ENCODE measurements around the gene CEBPA.

The CEBPA gene

DNA sequence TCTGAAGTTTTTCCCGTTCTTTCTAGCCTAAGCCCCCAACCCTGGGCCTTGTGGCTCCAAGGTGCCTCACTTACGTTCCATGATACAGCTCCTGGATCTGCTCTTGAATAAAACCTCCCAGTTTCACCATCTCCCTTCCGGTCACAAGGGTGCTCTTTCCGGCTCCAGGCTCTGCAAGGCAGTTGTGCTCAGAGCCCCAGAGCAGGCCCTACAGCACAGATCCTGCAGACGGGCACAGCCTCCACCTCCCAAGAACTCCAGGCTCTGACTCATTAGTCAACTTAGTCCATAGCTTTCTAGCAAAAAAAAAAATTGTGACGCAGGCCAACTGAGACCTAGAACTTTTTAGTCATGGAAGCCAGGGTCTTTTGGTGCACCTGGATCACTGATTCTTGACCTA, 42.8 kb downstream of the CEBPA start:
- no peak for DNase-seq (ENCODE audit: extremely low read depth, low read depth)
- TF ChIP-seq, protein P1, sequence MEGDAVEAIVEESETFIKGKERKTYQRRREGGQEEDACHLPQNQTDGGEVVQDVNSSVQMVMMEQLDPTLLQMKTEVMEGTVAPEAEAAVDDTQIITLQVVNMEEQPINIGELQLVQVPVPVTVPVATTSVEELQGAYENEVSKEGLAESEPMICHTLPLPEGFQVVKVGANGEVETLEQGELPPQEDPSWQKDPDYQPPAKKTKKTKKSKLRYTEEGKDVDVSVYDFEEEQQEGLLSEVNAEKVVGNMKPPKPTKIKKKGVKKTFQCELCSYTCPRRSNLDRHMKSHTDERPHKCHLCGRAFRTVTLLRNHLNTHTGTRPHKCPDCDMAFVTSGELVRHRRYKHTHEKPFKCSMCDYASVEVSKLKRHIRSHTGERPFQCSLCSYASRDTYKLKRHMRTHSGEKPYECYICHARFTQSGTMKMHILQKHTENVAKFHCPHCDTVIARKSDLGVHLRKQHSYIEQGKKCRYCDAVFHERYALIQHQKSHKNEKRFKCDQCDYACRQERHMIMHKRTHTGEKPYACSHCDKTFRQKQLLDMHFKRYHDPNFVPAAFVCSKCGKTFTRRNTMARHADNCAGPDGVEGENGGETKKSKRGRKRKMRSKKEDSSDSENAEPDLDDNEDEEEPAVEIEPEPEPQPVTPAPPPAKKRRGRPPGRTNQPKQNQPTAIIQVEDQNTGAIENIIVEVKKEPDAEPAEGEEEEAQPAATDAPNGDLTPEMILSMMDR (IDR thresholded peaks at IDR 0.05; ENCODE audit: low read depth, low read length) = no peak

DNA sequence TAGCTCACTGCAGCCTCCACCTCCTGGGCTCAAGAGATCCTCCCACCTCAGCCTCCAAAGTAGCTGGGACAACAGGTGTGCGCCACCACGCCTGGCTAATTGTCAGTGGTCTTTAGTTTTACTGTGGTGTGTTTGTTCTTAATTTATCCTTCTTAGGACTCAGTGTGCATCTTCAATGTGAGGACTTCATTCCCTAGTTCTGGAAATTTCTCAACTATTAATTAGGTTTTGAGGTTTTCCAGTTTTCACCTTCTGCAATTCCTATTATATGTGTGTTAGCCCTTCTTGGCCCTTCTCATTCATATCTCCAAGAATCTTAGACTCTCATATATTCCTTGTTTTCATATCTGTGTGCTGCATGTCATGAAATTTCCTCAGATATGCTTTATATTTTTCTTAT, 44.5 kb downstream of the CEBPA start:
- TF ChIP-seq, protein P1 (IDR thresholded peaks at IDR 0.05; ENCODE audit: low read depth, low read length) = no peak
- DNase-seq (ENCODE audit: extremely low read depth, low read depth) = no peak

DNA sequence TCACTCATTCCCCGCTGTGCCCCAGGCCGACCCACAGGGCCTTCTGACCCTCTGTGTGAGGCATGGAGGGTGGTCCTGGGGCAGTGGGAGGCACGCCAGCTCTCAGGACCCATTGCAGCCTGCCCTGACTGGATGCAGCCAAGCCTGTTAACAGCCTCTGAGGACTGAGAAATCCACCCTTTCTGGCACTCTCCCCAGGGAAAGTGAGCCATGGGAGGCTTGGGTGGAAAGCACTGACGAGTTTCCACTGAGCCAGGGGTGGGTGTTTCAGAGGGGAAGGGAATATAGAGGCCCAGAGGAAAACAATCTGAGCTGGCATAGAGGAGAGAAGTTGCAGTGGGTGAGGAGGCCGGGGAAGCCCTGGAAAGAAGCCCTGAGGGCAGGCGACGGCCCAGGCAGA, 46.1 kb downstream of the CEBPA start:
- no peak for DNase-seq (ENCODE audit: extremely low read depth, low read depth)
- TF ChIP-seq, protein P1 (IDR thresholded peaks at IDR 0.05; ENCODE audit: low read depth, low read length) = no peak

DNA sequence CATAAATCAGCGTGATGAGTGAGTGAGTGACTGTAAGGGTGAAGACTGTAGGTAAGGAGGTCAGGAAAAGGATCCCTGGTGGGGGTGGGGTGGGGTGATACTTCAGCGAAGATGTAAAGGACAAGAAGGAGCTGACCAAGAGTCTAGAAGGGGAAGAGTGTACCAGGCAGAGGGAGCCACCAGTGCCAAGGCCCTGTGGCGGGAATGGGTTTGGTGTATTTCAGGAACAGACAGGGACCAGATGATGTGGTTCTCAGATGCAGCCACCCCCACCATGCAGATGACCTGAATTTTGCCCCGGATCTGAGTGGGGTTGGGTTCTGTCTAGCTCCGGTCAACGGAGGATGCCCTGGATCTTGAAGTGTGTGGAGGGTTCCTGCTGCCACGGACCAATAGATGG, 46.6 kb downstream of the CEBPA start:
- no peak for DNase-seq (ENCODE audit: extremely low read depth, low read depth)
- TF ChIP-seq, protein P1 (IDR thresholded peaks at IDR 0.05; ENCODE audit: low read depth, low read length) = no peak

DNA sequence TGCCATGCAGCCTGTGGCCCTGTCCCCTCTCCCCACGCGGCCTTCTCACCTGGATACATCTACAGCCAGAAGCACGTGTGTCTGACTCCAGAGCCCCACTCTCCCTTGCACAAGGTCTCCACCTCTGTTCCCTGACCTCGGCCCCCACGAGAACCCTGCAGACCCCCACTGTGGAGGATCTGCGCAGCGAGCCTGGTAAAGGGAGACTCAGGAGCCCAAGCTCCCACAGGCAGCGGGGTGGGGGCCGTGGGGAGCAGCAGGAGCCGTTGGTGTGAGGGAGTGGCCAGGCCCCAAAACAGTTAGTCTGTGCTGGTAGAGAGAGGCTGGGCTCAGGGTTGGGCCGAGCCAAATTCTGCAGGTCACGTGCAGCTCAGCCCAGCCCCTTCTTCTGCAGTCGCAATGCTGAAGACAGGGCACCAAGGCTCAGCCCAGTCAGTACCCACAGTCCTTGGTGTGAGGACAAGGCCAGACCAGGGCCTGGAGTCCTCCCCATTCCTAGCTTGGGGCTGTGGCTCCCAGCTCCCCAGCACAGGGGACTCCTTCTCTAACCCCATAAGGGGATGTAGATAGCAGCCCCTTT, 48.0 kb downstream of the CEBPA start:
- TF ChIP-seq, protein P1 (IDR thresholded peaks at IDR 0.05; ENCODE audit: low read depth, low read length) = no peak
- DNase-seq (ENCODE audit: extremely low read depth, low read depth) = no peak

DNA sequence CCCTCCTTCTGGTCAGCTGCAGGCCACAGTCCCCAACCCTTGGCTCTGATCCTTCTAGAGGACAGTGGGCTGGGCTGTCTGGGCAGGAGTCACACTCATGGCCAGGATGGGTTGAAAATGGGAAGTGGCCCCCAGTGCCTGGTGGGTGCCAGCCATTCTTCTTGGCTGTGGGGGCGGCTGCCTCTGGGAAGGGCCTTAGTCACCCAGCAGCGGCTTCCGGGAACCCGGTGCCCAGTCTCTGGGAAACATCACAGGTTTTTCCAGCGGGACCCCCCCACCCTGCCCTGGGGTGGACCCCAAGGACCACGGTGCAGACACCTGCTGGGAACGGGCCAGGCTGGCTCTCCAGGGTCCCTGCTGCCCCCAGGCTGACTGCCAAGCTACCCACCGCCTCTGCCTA, 49.4 kb downstream of the CEBPA start:
- TF ChIP-seq, protein P1 (IDR thresholded peaks at IDR 0.05; ENCODE audit: low read depth, low read length) = no peak

DNA sequence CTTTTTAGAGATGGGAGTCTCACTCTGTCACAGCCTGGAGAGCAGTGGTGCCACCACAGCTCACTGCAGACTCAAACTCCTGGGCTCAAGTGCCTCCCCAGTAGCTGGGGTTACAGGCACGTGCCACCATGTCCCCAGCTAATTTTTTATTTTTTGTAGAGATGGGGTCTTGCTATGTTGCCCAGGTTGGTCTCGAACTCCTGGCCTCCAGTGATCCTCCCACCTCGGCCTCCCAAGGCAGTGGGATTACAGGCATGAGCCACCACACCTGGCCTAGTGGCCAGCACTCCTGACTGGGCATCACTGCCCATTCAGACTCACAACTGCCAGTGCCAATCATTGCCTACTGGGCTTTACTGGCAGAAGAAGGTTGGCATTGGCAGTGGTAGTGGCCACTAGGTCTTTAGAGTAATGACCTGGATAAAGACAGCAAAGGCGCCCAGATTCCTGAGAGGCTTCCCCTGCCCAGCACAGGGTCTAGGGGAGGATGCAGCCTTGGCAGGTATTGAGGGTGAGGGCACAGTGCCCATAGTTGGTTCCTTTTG, 49.8 kb downstream of the CEBPA start:
- no peak for DNase-seq (ENCODE audit: extremely low read depth, low read depth)
- TF ChIP-seq, protein P1 (IDR thresholded peaks at IDR 0.05; ENCODE audit: low read depth, low read length) = no peak

More for the DNA sequence above, 49.4 kb downstream of the CEBPA start:
- DNase-seq (ENCODE audit: extremely low read depth, low read depth) = no peak
